CD4-positive, alpha-beta T cell treated with Interleukin-10 for 1 hour (primary cell): ENCODE data around the gene ACOT6.
"Not testable (repeated sequence)": the region's sequence is repeated elsewhere in the genome, so short reads cannot be mapped to it uniquely, and the experiment has no call there.

Source experiments
- DNase-seq: peaks from one replicate; pipeline ENCODE4 v3.0.0-alpha.2; 2020

ACOT6 gene

DNA sequence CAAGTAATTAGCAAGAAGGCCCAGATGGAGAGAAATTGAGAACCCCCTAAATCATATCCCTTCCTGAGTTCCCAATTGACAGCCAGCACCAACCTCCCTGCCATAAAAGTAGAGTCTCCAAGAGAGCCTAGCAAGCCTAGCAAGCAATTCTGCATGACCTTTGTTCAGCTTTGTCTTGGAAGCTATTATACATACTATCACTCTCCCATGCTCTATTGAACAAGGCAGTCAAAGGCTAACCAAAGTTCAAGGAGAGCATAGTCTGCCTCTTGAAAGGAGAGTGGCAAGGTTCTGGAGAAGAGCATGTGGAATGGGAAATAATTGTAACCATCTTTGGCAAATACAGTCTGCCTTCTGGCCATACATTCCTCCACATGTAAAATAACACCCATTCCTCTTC lies 12.8 kb upstream of the ACOT6 start:
- no peak for DNase-seq

DNA sequence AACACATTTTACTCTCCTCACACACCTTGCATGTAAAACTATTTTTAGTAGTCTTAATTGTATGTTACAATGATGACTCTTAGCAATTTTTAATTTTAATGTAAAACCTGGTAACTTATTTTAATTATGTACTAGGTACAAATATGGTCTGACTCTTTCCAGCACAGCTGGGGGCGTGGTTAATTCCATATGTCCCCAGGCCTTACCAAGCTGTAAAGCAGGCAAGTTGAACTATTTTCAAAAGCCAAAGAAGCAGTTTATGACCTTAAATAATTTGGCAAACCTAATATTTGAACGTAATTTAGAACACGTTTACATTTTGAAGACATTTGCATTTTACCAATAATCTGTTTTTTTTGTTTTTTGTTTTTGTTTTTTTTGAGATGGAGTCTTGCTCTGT lies 9.3 kb upstream of the ACOT6 start:
- no peak for DNase-seq

DNA sequence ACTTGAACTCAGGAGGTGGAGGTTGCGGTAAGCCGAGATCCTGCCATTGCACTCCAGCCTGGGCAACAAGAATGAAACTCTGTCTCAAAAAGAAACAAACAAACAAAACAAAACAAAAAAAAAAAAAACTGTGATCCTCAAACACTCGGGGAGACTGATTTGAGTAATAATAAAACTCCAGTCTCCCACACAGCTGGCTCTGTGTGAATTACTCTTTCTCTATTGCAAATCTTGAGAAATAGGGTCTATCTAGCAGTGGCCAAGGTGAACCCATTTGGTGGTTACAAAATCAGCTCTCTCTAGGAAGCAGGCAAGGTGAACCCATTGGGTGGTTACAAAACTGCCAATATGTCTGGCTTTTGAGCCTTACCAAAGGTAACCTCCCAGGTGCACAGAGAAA lies 6.0 kb upstream of the ACOT6 start:
- DNase-seq, result no peak

DNA sequence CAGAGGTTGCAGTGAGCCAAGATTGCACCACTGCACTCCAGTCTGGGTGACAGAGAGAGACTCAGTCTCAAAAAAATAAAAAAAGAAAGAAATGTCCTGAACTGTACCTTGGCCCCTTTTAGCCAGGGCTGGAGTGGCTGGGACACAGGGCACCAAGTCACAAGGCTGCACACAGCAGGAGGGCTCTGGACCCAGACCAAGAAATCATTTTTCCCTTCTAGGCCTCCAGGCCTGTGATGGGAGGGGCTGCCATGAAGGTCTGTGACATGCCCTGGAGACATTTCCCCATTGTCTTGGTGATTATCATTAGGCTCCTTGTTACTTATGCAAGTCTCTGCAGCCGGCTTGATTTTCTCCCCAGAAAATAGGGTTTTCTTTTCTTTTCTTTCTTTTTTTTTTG lies 5.1 kb upstream of the ACOT6 start:
- DNase-seq, result no peak

DNA sequence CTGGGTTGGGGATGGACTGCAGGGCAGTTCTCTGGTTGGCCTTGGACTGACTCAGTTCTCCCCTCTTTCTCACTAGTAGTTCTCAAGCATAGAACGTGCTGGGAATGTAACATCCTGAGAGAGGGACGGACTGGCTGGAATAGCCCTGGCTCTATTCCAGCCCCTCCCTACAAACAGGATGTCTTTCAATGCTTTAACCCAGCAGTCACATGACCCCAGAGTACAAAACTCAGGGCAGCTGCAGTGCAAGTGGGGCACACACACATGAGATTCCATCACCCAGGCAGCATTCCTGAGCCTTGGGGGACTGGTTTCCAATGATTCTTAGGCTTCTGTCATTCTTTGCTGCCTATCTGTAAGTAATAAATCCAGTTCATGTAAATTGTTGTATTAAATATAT lies 1.6 kb upstream of the ACOT6 start:
- no peak for DNase-seq

DNA sequence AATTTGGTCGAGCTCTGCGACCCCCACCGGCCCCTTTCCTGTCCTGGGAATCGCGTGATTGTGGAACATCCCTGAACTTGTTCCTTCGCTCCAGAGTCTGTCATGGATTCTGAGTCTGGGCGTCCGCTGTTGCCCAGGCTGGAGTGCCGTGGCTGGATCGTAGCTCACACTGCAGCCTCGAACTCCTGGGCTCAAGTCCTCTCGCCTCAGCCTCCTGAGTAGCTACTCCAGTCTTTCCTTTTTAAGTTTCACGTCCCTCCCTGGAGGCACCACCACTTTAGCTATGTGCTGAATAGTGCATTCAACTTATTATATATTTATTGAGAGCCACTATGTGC lies 698 bp downstream of the ACOT6 start:
- DNase-seq, result no peak

DNA sequence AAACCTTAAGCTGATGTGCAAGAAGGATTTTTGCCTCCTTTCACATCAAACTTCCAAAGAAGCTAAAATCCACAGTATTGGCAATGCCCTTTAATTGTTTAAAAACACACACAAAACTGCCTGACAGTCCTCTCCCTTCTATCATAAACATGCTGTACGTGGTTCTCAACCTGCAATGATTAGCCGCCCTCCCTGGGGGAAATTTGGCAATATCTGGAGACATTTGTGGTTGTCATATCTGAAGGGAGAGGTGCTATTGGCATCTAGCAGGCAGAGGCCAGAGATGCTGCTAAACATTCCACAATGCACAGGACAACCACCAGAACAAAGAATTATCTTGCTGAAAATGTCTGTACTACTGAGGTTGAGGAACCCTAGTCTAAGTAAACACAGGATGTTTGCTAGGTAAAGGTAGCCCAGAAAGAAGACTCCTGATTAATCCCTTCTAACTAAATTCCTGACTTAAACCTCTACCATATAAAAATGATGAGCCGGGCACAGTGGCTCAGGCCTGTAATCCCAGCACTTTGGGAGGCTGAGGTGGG lies 1.2 kb downstream of the ACOT6 start:
- no peak for DNase-seq

DNA sequence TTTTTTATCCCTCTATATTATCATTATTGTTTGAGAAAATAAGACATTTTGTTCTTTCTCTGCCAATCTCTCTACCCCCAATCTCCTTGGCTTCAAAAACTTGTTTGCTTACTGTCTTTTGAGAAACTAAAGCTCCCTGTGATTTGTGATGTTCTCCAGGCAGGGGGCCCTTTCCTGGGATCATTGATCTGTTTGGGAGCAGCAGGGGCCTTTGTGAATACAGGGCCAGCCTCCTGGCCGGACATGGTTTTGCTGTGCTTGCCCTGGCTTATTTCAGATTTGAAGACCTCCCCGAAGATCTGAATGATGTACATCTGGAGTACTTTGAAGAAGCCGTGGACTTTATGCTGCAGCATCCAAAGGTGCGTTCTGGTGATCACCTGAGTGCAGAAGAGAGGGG lies 4.5 kb downstream of the ACOT6 start:
- DNase-seq, result no peak

DNA sequence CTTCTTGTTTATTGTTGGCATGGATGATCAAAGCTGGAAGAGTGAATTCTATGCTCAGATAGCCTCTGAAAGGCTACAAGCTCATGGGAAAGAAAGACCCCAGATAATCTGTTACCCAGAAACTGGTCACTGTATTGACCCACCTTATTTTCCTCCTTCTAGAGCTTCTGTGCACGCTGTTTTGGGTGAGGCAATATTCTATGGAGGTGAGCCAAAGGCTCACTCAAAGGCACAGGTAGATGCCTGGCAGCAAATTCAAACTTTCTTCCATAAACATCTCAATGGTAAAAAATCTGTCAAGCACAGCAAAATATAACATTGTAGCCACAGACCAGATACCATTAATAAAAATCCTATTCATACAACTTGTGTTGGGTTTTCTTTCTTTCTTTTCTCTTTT lies 7.2 kb downstream of the ACOT6 start:
- DNase-seq, result no peak

DNA sequence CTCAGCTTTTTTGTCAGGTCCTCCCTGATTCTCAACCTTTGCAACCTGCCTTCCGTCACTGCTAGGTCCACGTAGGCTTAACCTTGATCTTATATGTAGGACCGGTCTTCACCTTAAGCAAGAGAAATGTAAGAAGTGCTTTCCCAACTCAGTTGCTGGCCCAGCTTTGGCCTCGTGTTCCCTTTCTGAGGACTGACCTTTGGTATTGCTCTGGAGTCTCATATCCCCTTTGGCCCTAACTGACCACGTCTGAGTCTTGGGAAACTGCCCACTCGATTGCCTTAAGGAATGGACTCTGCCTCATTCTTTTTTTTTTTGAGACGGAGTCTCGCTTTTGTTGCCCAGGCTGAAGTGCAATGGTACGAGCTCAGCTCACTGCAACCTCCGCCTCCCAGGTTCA lies 8.0 kb downstream of the ACOT6 start:
- DNase-seq, result no peak

DNA sequence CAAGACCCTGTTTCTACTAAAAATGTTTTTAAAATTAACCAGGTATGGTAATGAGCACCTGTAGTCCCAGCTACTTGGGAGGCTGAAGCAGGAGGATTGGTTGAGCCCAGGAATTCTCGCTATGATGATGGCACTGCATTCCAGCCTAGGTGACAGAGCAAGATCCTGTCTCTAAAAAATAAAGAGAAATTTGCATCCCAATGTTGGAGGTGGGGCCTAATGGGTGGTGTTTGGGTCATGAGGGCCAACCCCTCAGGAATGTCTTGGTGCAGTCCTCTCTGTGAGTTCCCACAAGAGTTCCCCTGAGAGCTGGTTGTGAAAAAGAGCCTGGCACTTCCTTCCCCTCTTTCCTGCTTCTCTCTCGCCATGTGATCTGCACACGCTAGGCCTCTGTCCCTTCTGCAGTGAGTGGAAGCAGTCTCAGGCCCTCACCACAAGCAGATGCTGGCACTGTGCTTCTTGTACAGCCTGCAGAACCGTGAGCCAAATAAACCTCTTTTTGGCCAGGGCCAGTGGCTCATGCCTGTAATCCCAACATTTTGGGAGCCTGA lies 11.3 kb downstream of the ACOT6 start:
- DNase-seq, result no peak

DNA sequence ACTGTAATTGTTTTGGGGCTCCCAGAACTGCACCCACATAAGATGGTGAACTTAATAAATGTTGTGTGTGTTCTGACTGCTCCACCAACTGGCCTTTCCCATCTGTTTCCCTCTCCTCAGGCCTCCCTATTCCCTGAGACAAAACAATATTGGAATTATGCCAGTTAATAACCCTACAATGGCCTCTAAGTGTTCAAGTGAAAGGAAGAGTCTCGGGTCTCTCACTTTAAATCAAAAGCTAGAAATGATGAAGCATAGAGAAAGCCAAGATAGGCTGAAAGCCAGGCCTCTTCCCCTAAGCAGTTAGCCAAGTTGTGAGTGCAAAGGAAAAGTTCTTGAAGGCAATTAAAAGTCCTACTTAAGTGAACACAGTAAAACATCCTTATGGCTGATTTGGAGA lies 13.4 kb downstream of the ACOT6 start:
- no peak for DNase-seq

DNA sequence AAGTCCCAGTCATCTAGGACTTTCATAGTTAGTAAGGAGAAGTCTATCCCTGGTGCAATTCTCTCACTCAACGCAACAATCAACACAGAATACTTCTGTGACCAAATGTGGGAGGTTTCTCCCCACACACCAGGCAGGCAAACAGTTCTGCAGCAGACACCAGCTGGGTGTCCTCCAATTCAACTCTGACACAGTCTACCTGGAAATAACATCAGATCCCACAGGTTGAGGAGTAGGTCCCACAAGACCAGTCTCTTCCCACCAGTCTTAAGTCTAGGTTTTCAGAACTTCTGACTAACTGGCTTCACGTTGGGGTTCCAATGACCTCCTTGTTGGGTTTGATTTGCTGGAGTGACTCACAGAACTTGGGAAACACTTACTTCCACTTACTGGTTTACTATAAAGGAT lies 14.8 kb downstream of the ACOT6 start:
- DNase-seq, result no peak

DNA sequence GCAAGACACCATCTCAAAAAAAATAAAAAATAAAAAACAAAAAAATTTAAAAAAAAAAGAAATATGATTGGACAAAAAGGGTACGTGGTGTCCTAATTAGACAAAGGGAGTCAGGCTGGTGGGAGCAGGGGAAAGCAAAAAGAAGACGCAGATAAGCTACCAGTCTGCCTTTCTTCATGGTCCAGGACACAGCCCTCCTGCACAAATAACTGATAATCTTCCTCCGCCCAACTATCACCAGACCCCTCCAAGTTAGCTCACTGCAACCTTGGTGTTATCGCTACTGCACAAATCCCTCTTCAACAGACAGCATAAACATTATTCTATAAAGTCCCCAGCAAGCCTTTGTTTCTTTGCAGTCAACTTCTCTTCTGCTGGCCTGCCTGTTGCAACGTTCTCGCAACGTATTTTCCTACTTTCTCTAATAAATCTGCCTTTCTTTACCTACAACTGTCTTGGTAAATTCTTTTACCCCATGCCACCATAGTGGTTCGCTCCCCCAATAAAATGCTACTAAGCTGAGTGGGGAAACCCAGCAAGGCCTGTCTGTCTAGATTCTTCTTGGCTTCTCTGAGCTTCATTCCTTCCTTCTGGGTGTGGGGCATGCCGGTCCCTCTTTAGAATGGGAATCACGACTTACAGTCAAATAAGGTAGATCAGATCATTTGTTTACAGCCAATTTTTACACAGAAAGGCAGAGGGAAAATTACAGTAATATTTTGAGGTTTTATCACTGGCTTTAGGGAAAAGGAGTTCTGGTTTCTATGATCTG lies 17.9 kb downstream of the ACOT6 start:
- DNase-seq, result no peak

DNA sequence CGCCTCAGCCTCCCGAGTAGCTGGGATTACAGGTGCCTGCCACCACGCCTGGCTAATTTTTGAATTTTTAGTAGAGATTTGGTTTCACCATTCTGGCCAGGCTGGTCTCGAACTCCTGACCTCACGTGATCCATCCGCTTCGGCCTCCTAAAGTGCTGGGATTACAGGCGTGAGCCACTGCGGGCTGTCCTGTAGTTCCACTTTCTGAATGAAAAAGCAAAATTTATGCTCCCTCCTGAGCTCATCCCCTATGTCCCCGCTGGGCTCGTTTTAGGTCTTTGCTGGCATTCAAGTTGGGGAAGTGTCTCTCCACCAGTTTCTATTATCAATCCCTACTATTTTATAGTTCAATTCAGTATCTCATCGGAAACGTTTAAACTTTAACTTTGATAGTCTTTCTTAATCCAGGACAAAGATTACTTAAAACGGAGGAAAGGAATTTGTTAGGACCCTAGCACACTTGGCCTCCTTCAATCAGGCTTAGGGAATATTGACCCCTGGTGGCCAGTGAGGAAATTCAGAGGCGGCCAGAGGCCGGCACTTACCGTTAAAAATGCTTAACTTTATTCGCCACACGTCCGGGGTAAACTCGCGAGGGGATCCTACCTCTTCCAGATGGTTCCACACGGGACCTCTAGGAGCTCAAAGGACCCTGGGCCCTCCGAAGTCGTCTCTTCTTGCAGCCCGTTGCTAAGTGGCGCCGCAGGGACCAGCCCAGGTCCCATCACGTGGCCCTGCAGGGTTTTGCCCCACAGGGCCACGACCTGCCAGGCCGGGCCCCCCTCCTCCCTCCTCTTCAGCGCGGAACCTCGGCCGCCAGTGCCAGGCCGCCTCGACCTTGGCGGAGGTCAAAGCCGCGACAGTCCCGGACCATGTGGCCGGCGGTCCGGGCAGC lies 21.0 kb downstream of the ACOT6 start:
- DNase-seq, result peak; percentile 75

DNA sequence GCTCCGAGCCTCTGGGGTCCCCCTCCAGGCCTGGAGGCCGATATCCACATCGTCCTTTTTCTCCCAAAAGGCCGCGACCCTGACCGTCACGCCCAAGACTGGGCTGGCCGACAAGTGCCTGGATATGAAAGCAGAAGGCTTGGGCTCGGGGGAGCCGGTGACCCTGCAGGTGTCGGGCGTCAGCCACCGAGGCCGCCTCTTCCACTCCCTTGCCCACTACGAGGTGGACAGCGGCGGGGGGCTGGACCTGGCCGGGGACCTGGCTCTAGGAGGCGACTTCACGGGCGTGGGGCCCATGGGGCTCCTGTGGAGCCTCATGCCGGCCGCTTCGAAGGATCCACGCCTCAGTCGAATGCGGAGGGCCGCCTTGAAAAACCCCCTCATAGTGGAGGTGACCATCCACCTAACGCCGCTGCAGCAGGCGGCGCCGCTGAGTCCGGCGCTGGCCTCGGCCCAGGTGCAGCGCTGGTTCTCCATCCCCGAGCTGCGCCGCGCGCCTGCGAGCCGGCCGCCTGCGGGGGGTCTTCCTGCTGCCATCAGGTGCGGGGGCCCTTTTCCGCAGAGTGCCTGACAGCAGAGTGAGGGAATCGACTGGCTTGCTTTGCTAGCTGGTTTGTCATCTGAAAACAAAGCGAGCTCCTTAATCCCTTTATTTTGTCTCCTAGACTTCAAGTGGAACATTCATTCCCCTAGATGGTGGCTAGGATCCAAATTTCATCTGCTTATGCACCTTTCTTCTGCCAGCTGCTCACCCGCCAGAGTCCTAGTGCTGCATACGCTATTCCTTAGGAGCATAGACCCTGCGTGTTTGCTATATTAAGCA lies 21.9 kb downstream of the ACOT6 start:
- no peak for DNase-seq

DNA sequence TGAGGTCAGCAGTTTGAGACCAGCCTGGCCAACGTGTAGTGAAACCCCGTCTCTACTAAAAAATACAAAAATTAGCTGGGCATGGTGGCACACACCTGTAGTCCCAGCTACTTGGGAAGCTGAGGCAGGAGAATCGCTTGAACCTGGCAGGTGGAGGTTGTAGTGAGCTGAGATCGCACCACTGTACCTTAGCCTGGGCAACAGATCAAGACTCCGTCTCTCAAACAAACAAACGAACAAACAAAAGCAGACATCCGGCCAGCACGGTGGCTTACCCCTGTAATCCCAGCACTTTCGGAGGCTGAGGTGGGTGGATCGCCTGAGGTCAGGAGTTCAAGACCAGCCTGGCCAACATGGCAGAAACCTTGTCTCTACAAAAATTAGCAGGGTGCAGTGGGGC lies 24.0 kb downstream of the ACOT6 start:
- DNase-seq, result not testable (repeated sequence)

DNA sequence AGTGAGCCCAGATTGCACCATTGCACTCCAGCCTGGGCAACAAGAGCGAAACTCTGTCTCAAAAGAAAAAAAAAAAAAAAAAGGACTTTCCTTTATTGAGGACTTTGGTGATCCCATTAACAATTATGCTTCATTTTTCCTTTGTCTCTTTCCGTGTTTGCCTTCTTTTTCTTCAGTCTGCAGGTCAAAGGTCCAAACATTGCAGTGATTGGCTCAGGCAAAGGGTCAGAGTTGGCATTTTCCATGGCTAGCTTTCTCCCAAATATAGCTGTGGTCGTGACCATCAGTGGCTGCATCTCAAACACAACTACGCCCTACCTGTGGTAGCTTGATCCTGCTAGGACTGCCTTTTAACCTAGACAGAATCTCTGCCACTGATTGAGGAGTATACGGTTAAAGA lies 25.5 kb downstream of the ACOT6 start:
- no peak for DNase-seq

DNA sequence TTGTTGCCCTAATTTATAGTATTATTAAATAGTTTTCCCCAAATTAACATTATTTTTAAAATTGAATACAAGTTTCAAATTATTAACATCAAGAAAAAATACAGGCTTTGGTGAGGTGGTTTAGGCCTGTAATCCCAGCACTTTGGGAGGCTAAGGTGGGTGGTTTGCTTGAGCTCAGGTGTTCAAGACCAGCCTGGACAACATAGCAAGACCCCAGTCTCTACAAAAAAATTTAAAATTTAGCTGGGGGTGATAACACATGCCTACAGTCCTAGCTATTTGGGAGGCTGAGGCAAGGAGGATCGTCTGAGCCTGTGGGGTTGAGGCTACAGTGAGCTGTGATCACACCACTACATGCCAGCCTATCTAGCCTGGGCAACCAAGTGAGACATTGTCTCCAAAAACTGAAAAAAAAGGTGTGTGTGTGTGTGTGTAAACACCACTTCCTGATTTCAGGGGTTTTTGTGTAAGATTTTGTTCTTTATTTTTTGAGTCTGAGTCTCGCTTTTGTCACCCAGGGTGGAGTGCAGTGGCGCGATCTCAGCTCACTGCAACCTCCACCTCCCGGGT lies 28.6 kb downstream of the ACOT6 start:
- peak; percentile 9 for DNase-seq

DNA sequence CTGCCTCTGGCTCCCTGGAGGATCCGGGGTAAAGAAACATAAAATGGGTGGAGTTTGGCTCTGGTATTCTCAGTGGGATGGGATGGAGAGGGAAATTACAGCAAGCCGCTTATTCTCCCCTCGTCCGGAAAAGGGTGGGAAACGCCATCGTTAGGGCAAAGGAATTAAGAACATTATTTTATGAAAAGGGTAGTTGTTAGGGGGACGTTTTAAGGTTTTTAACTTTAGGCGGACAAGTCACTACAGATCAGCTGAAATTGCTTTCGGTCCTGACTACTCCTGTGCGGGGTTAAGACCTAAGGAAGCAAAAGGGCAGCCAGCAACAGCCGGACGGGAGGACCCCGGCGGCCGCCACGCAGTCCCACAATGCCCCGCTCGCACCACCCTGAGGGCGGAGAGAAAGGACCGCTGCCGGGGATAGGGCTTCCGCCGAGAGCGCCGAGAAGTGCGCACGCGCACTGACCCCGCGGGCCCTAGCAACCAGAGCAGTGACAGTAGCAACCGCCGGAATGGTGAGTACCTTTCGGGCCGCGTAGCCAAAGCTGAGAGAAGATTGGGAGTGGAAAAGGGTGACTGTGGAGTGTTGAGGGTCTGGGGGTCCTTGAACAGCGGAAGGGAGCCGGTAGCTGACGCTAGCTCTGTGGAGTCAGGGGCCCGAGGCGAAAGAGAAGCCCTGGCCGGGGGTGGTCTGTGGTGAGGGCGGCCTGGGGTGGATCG lies 32.4 kb downstream of the ACOT6 start, which contains the start of gene DNAL1:
DNAL1 (plus strand) TSS at position 456 of the 717 bp plus-strand sequence; CDS start at position 510, 54 bp downstream.
- peak; percentile 94 for DNase-seq

DNA sequence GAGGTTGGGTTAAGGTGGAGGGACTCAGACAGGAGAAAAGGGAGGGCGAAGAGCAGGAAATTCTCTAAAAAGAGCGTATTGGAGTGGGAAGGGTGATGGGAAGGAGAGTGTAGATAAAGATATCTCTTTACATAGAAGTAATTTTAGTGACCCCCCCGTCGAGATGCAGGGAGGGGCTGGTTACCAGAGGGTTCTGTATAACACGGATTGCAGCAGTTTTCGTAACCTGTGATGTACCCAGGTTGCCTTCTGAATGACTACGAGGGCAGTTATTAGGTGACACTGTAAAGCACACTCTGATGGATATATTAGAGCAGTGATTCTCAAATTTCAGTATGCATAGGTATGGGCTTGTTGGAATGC lies 32.9 kb downstream of the ACOT6 start:
- no peak for DNase-seq

DNA sequence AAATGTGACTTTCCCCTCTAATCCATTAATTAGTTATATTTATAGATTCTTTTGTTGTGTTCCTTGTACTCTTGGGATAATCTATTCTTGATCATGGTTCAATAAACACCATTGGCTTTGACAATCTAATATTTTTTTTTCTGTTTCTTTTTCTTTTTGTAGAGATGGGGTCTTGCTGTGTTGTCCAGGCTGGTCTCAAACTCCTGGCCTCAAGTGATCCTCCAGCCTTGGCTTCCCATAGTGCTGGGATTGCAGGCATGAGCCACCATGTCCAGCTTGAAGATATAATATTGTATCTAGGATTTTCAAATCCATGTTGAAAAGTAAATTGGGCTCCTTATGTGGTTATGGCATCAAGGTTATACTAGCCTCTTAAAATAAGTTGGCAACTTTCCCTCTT lies 38.7 kb downstream of the ACOT6 start:
- no peak for DNase-seq
